Stimulated activated CD4-positive, alpha-beta T cell treated with anti-CD3 and anti-CD28 coated beads, Interleukin-4, amount 100 ng/mL, for 1 hour (primary cell): ENCODE measurements around the gene EIF4H.
"Not testable (repeated sequence)": the region's sequence is repeated elsewhere in the genome, so short reads cannot be mapped to it uniquely, and the experiment has no call there.

Source experiments
- DNase-seq: peaks from one replicate; pipeline ENCODE4 v3.0.0-alpha.2; 2020

EIF4H gene

GRCh38 chr7:74202841-74203556 is 28.8 kb downstream of the EIF4H start:
- no peak for DNase-seq

GRCh38 chr7:74203956-74204618 is 29.9 kb downstream of the EIF4H start:
- no peak for DNase-seq

GRCh38 chr7:74206052-74206451 is 31.9 kb downstream of the EIF4H start:
- not testable (repeated sequence) for DNase-seq

- peak; percentile 80 for DNase-seq
Measured at GRCh38 chr7:74206589-74207120, 32.5 kb downstream of the EIF4H start.

- DNase-seq: no peak
Measured at GRCh38 chr7:74207586-74207985, 33.4 kb downstream of the EIF4H start.

- DNase-seq: not testable (repeated sequence)
Measured at GRCh38 chr7:74208241-74208640, 34.1 kb downstream of the EIF4H start.

- DNase-seq: no peak
Measured at GRCh38 chr7:74212661-74213060, 38.5 kb downstream of the EIF4H start.

- DNase-seq: no peak
Measured at GRCh38 chr7:74214816-74215630, 40.9 kb downstream of the EIF4H start.

- DNase-seq: no peak
Measured at GRCh38 chr7:74215921-74216320, 41.8 kb downstream of the EIF4H start.

GRCh38 chr7:74216361-74216761 is 42.2 kb downstream of the EIF4H start:
- DNase-seq: no peak

GRCh38 chr7:74217455-74218342 is 43.5 kb downstream of the EIF4H start:
- no peak for DNase-seq

GRCh38 chr7:74218343-74218698 is 44.2 kb downstream of the EIF4H start:
- no peak for DNase-seq

- no peak for DNase-seq
Measured at GRCh38 chr7:74219416-74219815, 45.3 kb downstream of the EIF4H start.

GRCh38 chr7:74220229-74220628 is 46.1 kb downstream of the EIF4H start:
- no peak for DNase-seq

- DNase-seq: no peak
Measured at GRCh38 chr7:74221713-74222112, 47.6 kb downstream of the EIF4H start.

GRCh38 chr7:74222851-74223710 is 48.9 kb downstream of the EIF4H start:
- DNase-seq: no peak

GRCh38 chr7:74223711-74224510 is 49.8 kb downstream of the EIF4H start:
- DNase-seq: no peak

- DNase-seq: no peak
Measured at GRCh38 chr7:74224511-74224832, 50.3 kb downstream of the EIF4H start.

GRCh38 chr7:74224907-74225306 is 50.8 kb downstream of the EIF4H start:
- not testable (repeated sequence) for DNase-seq

- DNase-seq: no peak
Measured at GRCh38 chr7:74225400-74225799, 51.2 kb downstream of the EIF4H start.

- no peak for DNase-seq
Measured at GRCh38 chr7:74226633-74227032, 52.5 kb downstream of the EIF4H start.
